B cell (primary cell): Measurements from ENCODE around the gene DNASE1L3.

ENCODE experiments used
- EZH2 ChIP-seq: IDR thresholded peaks from 2 replicates; pipeline ENCODE4 v1.6.1; 2012; ENCODE audit warnings: borderline replicate concordance, low read depth, mild to moderate bottlenecking, moderate library complexity, low read length; ENCODE audit not compliant: insufficient read depth, poor library complexity, severe bottlenecking
- TF ChIP-seq, protein P1 (sequence below): fragments of 200-600 bp; IDR thresholded peaks from one replicate; pipeline ENCODE4 v1.8.0; 2022; ENCODE audit warnings: antibody characterized with exemption, mild to moderate bottlenecking

DNA sequence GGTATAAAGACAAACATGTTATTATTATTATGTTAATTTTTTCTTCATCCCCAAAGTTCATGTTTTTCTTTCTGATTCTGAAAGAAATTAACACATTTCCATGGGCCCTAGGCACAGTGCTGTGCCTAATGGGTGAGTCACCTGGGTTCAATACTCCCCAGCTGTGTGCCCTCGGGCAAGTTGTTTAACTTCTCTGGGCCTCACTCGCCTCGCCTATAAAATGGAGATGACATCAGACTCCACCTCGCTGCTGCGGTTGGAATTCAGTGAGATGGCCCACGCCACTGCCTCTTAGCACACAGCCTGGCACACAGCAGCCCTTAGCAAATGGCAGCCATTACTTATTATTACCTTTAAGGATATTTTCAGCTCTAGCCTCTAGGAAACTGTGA is 22.6 kb downstream of the DNASE1L3 start:
- TF ChIP-seq EZH2 = no peak
- TF ChIP-seq, protein P1, sequence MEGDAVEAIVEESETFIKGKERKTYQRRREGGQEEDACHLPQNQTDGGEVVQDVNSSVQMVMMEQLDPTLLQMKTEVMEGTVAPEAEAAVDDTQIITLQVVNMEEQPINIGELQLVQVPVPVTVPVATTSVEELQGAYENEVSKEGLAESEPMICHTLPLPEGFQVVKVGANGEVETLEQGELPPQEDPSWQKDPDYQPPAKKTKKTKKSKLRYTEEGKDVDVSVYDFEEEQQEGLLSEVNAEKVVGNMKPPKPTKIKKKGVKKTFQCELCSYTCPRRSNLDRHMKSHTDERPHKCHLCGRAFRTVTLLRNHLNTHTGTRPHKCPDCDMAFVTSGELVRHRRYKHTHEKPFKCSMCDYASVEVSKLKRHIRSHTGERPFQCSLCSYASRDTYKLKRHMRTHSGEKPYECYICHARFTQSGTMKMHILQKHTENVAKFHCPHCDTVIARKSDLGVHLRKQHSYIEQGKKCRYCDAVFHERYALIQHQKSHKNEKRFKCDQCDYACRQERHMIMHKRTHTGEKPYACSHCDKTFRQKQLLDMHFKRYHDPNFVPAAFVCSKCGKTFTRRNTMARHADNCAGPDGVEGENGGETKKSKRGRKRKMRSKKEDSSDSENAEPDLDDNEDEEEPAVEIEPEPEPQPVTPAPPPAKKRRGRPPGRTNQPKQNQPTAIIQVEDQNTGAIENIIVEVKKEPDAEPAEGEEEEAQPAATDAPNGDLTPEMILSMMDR = no peak
